Gastroesophageal sphincter (tissue), 4 donors: ENCODE measurements around the gene KLK1. TPM values are rescaled to one million over a fixed set of nuclear protein-coding genes. Genes with fewer than 3 reads are reported as not detected.
"Not testable (repeated sequence)": the region's sequence is repeated elsewhere in the genome, so short reads cannot be mapped to it uniquely, and the experiment has no call there.

Experiments used
- ATAC-seq: fragments of 150-250 bp; one replicate; pipeline ENCODE4 v1.9.1; 2016; ENCODE audit warnings: mild to moderate bottlenecking, moderate library complexity
- H3K27ac ChIP-seq, 4 donors: fragments of 200-600 bp; sonication (generic) in 3 of 4; 1 replicate in 3 of 4; 2 replicates in 1 of 4; pipeline ENCODE4 v1.5.1; 2016 to 2019
- H3K27me3 ChIP-seq: fragments of 200-600 bp; sonication (generic); one replicate; pipeline ENCODE4 v1.5.1; 2019
- H3K36me3 ChIP-seq, 2 donors: fragments of 200-600 bp; sonication (generic); one replicate each; pipeline ENCODE4 v1.5.1; 2019; ENCODE audit warnings: control low read depth in 1 of 2
- H3K4me1 ChIP-seq, 3 donors: fragments of 200-600 bp; sonication (generic); 1 replicate in 2 of 3; 2 replicates in 1 of 3; pipeline ENCODE4 v1.5.1; 2016 to 2019; ENCODE audit warnings: control low read depth in 2 of 3
- H3K4me3 ChIP-seq, 2 donors: fragments of 200-600 bp; sonication (generic); one replicate each; pipeline ENCODE4 v1.5.1; 2019; ENCODE audit warnings: mild to moderate bottlenecking in 1 of 2, moderate library complexity in 1 of 2
- H3K9me3 ChIP-seq, 3 donors: fragments of 200-600 bp; sonication (generic); one replicate each; pipeline ENCODE4 v1.5.1; 2017 to 2019; ENCODE audit warnings: control low read depth in 2 of 3
- CTCF ChIP-seq, 4 experiments: fragments of 200-600 bp in 2 of 4; fragments of 450-650 bp in 2 of 4; sonication (generic) in 1 of 4; IDR thresholded peaks; one replicate each; pipeline ENCODE4 v1.5.1; 2017 to 2019; ENCODE audit warnings: antibody characterized with exemption in 4 of 4, mild to moderate bottlenecking in 2 of 4, moderate library complexity in 2 of 4
- EP300 ChIP-seq: sonication (generic); formaldehyde crosslinking; IDR thresholded peaks from one replicate; pipeline ENCODE4 v1.6.1; 2017; ENCODE audit warnings: antibody characterized with exemption, mild to moderate bottlenecking
- POLR2A ChIP-seq, 2 donors: fragments of 450-650 bp; IDR thresholded peaks; one replicate each; pipeline ENCODE4 v1.6.1; 2017; ENCODE audit warnings: antibody characterized with exemption in 2 of 2, mild to moderate bottlenecking in 2 of 2, moderate library complexity in 1 of 2
- POLR2AphosphoS5 ChIP-seq: sonication (generic); formaldehyde crosslinking; IDR thresholded peaks from one replicate; pipeline ENCODE4 v1.6.1; 2017; ENCODE audit warnings: antibody characterized with exemption
- WGBS, 2 donors: methylation state at CpG; one replicate each; pipeline ENCODE4 v1.1.5; 2018; ENCODE audit warnings: low coverage in 1 of 2; 5-methylcytosine and 5-hydroxymethylcytosine counted together
- total RNA-seq, 4 donors: library from RNA; depleted of rRNA; stranded (reverse); fragments of >200 nt; gene quantifications; one replicate each; pipeline ENCODE4 v1.1.0, GENCODE V29; 2016

The KLK1 gene
- total RNA-seq, 4 donors from 2014 or later: not detected

DNA sequence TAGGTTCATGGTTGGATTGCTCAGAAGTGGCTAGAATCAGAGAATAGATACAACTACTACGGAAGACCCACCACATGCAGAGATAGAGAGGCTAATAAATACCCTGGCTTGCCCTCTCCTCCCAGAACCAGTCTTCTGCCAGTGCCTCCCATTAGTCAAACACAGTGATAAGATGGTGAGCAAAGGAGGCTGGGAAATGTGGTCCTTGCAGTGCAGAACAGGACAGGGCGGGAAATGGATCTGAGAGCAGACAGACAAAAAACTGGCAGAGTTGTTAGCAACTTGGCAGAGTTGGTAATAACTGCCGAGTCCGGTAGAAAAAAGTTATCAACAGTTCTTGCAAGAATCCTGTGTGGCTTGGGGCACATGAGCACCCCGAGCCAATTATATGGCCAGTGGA lies 8.7 kb downstream of the KLK1 start:
- Histone ChIP-seq H3K4me3 (no peak overlapping the region), H3K27ac (no peak overlapping the region), H3K4me1 (peaks cover 0 to 9% (median 0%) of the 10 kb centered on the region in 3 donors), H3K9me3 (no peaks in the 10 kb centered on the region), H3K36me3 (no peaks in the 10 kb centered on the region), H3K27me3 (peaks cover 86% of the 10 kb centered on the region)
- no peak for ATAC-seq
- WGBS, 2 donors: 68 to 90% methylated on average over 2 to 4 of the region's 5 CpGs
- TF ChIP-seq POLR2A (IDR thresholded peaks at IDR 0.05) (no peak), POLR2AphosphoS5 (no peak), EP300 (no peak), CTCF (IDR thresholded peaks at IDR 0.05) (no peak)

- ATAC-seq: no peak
- no peak for TF ChIP-seq POLR2AphosphoS5
- no peak for TF ChIP-seq CTCF (IDR thresholded peaks at IDR 0.05)
- no peak for TF ChIP-seq EP300
- no peak for TF ChIP-seq POLR2A (IDR thresholded peaks at IDR 0.05)
- Histone ChIP-seq H3K27ac (no peak overlapping the region), H3K27me3 (peaks cover 61% of the 10 kb centered on the region), H3K4me1 (no peaks in the 10 kb centered on the region), H3K9me3 (no peaks in the 10 kb centered on the region), H3K36me3 (no peaks in the 10 kb centered on the region), H3K4me3 (no peak overlapping the region)
- WGBS, 2 donors: 50 to 53% methylated on average over 1 to 3 of the region's 3 CpGs
Measured at GRCh38 chr19:50812474-50812873, 11.1 kb downstream of the KLK1 start.

DNA sequence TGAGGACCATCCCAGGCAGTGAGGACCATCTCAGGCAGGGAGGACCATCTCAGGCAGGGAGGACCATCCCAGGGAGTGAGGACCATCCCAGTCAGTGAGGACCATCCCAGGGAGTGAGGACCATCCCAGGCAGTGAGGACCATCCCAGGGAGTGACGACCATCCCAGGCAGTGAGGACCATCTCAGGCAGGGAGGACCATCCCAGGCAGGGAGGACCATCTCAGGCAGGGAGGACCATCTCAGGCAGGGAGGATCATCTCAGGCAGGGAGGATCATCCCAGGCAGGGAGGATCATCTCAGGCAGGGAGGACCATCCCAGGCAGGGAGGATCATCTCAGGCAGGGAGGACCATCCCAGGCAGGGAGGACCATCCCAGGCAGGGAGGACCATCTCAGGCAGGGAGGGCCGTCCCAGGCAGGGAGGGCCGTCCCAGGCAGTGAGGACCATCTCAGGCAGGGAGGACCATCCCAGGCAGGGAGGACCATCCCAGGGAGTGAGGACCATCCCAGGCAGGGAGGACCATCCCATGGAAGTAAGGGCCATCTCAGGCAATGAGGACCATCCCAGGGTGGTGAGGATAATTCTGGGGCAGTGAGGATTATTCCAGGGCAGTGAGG lies 11.9 kb downstream of the KLK1 start:
- WGBS, 2 donors: no CpG with 5 or more reads among the region's 3 CpGs
- not testable (repeated sequence) for H3K27ac ChIP-seq, ATAC-seq, H3K4me1 ChIP-seq, H3K36me3 ChIP-seq, H3K4me3 ChIP-seq, H3K9me3 ChIP-seq
- peaks cover 54% of the 10 kb centered on the region for H3K27me3 ChIP-seq

GRCh38 chr19:50808856-50809255 lies 14.7 kb downstream of the KLK1 start:
- Histone ChIP-seq H3K9me3 (no peaks in the 10 kb centered on the region), H3K4me1 (peaks cover 0 to 13% (median 4%) of the 10 kb centered on the region in 3 donors), H3K27me3 (peaks cover 27% of the 10 kb centered on the region), H3K36me3 (no peaks in the 10 kb centered on the region), H3K27ac (no peak overlapping the region), H3K4me3 (no peak overlapping the region)
- no peak for TF ChIP-seq CTCF (IDR thresholded peaks at IDR 0.05)
- no peak for TF ChIP-seq POLR2AphosphoS5
- no peak for TF ChIP-seq POLR2A (IDR thresholded peaks at IDR 0.05)
- no peak for TF ChIP-seq EP300
- no peak for ATAC-seq
- 67% methylated on average over 1 of the region's 1 CpG; no CpG with 5 or more reads in 1 of the 2 donors for WGBS, 2 donors

GRCh38 chr19:50804420-50805272 lies 18.9 kb downstream of the KLK1 start:
- peaks cover 0 to 34% (median 13%) of the 10 kb centered on the region in 3 donors for H3K4me1 ChIP-seq
- H3K27ac ChIP-seq: peak overlapping the region; percentile 77 to 95 (median 89)
- 0% methylated on average over 21 to 33 of the region's 62 CpGs for WGBS, 2 donors
- no peaks in the 10 kb centered on the region for H3K9me3 ChIP-seq
- TF ChIP-seq EP300: no peak
- peak; percentile 45 for TF ChIP-seq POLR2AphosphoS5
- peak; percentile 33 to 37 for TF ChIP-seq POLR2A (IDR thresholded peaks at IDR 0.05)
- peak in 2 of 4 experiments; percentile 6 to 11 for TF ChIP-seq CTCF (IDR thresholded peaks at IDR 0.05)
- H3K36me3 ChIP-seq: peaks cover 0 to 24% of the 10 kb centered on the region in 2 donors
- H3K27me3 ChIP-seq: no peaks in the 10 kb centered on the region
- peak overlapping the region; percentile 83 to 91 for H3K4me3 ChIP-seq
- peak; percentile 99 for ATAC-seq
